Activated naive CD8-positive, alpha-beta T cell (primary cell): Measurements from ENCODE around the gene MS4A14.
"Not testable (repeated sequence)": the region's sequence is repeated elsewhere in the genome, so short reads cannot be mapped to it uniquely, and the experiment has no call there.

ENCODE experiments used
- H3K27ac Mint-ChIP-seq: one replicate; pipeline ENCODE4 v1.8.0; 2021; ENCODE audit warnings: mixed read lengths
- H3K27me3 Mint-ChIP-seq: one replicate; pipeline ENCODE4 v1.8.0; 2021; ENCODE audit warnings: mixed read lengths
- H3K36me3 Mint-ChIP-seq: one replicate; pipeline ENCODE4 v1.8.0; 2021; ENCODE audit warnings: mixed read lengths
- H3K4me1 Mint-ChIP-seq: one replicate; pipeline ENCODE4 v1.8.0; 2021; ENCODE audit warnings: low read depth, mixed read lengths
- H3K4me3 Mint-ChIP-seq: one replicate; pipeline ENCODE4 v1.8.0; 2021; ENCODE audit warnings: mild to moderate bottlenecking, mixed read lengths
- H3K9me3 Mint-ChIP-seq: one replicate; pipeline ENCODE4 v1.8.0; 2021; ENCODE audit warnings: low read depth, mixed read lengths

MS4A14 gene

DNA sequence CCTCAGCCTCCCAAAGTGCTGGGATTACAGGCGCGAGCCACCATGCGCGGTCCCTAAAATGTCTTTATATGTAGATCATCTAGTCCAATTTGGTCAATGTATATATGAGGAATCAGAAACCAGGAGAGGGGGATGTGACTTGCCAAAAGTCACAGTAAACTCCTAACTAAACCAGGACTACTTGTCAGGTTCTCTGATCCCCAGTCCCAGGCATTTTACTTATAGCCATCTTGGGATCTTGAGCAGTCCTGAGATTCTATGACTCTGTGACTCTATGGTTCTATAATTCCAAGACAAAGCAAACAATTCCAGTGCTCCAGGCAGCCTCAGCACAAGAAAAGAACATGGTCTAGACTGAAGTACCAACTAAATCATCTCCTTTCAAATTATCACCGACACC, 33.0 kb downstream of the MS4A14 start, which contains the start of gene MS4A5:
Gene MS4A5 (plus strand): TSS at position 301 of the 400 bp plus-strand sequence. CDS start 103 bp downstream, outside the sequence.
- H3K27ac Mint-ChIP-seq = no peak within 1 kb of the TSS
- H3K4me1 Mint-ChIP-seq = no peaks in the 10 kb centered on the region
- H3K9me3 Mint-ChIP-seq = no peaks in the 10 kb centered on the region
- no peaks in the 10 kb centered on the region for H3K36me3 Mint-ChIP-seq
- no peak within 1 kb of the TSS for H3K4me3 Mint-ChIP-seq
- H3K27me3 Mint-ChIP-seq = peaks cover 6% of the 10 kb centered on the region

DNA sequence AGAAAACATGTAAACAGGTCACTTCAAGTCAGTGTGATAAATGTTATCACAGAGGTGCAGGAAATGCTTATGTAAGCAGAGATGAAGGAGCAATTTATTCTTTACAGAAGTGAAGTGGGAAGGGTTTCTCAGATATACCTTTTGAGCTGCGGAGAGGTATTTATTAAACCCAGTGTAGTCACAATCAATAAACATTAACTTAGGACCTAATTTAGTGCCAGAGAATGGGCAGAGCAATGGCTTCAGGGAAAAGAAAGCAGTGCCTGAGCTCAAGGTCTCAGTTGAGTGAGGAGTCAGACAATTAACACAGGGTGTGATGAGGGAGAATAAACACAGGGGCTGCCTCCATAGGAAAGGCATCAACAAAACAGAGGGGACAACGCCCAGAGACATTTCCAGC, 35.0 kb downstream of the MS4A14 start:
- Mint-ChIP-seq H3K27ac (no peak overlapping the region), H3K36me3 (no peaks in the 10 kb centered on the region), H3K27me3 (peaks cover 2% of the 10 kb centered on the region), H3K4me3 (no peak overlapping the region), H3K9me3 (no peaks in the 10 kb centered on the region), H3K4me1 (no peaks in the 10 kb centered on the region)

DNA sequence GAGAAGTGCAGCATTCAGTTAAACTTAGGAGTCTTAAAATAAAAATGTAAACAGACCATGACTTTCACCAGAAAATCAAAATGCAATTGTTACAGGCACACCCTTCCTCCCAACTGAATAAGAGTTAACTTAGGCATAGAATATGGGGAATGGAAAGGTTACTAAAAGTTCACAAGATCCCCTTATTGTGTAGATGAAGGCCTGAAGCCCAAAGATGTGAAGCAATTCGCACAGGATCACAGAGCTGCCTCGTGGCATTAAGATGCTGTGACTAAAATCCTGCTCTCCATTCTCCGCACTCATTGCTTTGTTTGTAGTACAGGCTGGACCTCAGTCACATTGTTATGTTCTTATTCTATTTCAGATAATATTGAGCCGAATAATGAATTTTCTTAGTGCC, 37.1 kb downstream of the MS4A14 start:
- H3K9me3 Mint-ChIP-seq = no peaks in the 10 kb centered on the region

DNA sequence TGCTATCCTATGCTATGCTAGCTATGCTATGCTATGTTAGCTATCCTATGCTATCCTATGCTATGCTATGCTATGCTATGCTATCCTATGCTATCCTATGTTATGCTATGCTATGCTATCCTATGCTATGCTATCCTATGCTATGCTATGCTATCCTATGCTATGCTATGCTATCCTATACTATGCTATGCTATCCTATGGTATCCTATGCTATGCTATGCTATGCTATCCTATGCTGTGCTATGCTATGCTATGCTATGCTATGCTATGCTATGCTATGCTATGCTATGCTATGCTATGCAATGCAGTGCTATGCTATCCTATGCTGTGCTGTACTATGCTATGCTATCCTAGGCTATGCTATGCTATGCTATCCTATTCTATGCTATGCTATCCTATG, 50.8 kb downstream of the MS4A14 start:
- Mint-ChIP-seq H3K27ac (no peak overlapping the region), H3K9me3 (no peaks in the 10 kb centered on the region), H3K36me3 (no peaks in the 10 kb centered on the region), H3K4me3 (peak overlapping the region; percentile 81), H3K27me3 (no peaks in the 10 kb centered on the region), H3K4me1 (peaks cover 18% of the 10 kb centered on the region)

More for the DNA sequence above, 37.1 kb downstream of the MS4A14 start:
- no peak overlapping the region for H3K4me3 Mint-ChIP-seq
- no peak overlapping the region for H3K27ac Mint-ChIP-seq
- H3K27me3 Mint-ChIP-seq = peaks cover 2% of the 10 kb centered on the region
- no peaks in the 10 kb centered on the region for H3K36me3 Mint-ChIP-seq
- H3K4me1 Mint-ChIP-seq = no peaks in the 10 kb centered on the region

DNA sequence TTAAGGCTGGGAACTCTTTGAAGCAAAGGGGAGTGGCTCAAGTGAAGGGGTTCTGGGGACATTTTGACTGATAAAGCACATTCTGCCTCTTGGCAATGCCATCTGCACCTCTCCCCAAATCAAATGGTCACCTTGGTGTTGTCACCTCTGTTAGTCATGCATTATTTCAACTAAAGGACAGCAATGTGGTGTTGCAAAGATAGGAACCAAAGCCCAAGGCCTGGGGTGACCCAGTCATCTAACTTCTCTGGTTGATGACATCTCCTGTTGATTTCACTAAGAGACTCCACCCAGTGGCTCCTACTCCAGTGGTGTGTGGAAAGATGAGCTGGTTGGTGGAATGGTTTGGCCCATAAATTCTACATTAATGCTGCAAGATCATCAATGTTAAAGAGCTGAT, 51.6 kb downstream of the MS4A14 start:
- no peaks in the 10 kb centered on the region for H3K36me3 Mint-ChIP-seq
- no peak overlapping the region for H3K4me3 Mint-ChIP-seq
- no peak overlapping the region for H3K27ac Mint-ChIP-seq
- peaks cover 18% of the 10 kb centered on the region for H3K4me1 Mint-ChIP-seq
- H3K27me3 Mint-ChIP-seq = no peaks in the 10 kb centered on the region
- no peaks in the 10 kb centered on the region for H3K9me3 Mint-ChIP-seq

DNA sequence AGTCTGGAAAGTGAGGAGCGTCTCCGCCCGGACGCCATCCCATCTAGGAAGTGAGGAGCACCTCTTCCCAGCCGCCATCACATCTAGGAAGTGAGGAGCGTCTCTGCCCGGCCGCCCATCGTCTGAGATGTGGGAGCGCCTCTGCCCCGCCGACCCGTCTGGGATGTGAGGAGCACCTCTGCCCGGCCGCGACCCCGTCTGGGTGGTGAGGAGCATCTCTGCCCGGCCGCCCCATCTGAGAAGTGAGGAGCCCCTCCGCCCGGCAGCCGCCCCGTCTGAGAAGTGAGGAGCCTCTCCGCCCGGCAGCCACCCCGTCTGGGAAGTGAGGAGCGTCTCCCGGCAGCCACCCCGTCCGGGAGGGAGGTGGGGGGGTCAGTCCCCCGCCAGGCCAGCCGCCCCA, 54.9 kb downstream of the MS4A14 start:
- H3K4me3 Mint-ChIP-seq, H3K36me3 Mint-ChIP-seq, H3K27ac Mint-ChIP-seq, H3K27me3 Mint-ChIP-seq, H3K9me3 Mint-ChIP-seq: not testable (repeated sequence)
- H3K4me1 Mint-ChIP-seq = peaks cover 11% of the 10 kb centered on the region

DNA sequence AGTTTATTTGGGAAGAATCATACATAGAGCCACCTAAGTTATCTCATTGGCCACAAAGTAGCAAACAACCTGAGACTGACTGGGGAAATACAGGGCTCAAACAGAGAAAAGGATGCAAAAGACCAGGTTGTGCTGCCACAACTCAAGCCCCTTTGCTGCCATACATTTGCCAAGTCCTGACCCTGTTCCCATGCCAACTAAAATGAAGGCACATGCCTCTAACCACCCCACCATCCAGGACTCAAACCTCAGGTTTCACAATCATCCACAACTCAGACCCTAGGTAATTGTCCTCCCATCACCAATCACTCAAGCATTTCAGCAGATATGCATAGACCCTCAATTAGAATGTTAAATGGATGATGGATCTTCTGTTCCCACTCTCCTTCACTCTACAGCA, 58.0 kb downstream of the MS4A14 start:
- Mint-ChIP-seq H3K4me3 (no peak overlapping the region), H3K27me3 (peaks cover 12% of the 10 kb centered on the region), H3K4me1 (no peaks in the 10 kb centered on the region), H3K36me3 (no peaks in the 10 kb centered on the region), H3K9me3 (no peaks in the 10 kb centered on the region), H3K27ac (no peak overlapping the region)

DNA sequence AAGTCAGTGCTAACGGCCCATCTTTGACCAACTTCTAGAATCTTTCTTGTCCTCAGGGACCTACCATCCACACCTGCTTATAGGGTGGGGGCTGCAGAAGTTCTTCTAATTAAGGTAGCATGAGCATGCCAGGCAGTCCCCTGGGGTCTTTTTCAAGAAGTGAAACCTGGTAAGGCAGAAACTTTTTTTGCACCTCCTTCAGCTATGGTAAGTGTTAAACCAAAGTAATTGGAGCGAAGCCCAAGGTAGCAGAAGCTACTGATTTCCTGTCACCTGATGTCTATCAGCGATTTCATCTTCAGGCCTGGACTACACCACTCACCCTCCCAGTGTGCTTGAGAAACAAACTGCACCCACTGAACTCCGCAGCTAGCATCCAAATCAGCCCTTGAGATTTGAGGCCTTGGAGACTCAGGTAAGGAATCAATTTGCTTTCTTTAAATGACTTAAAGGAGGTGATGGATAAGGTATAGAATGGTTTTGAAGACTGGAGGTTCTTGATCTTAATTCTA, 59.3 kb downstream of the MS4A14 start, which contains the start of gene MS4A1:
Gene MS4A1 (plus strand): TSS at position 317 of the 512 bp plus-strand sequence. CDS start 6,528 bp downstream, outside the sequence.
- H3K9me3 Mint-ChIP-seq = no peaks in the 10 kb centered on the region

DNA sequence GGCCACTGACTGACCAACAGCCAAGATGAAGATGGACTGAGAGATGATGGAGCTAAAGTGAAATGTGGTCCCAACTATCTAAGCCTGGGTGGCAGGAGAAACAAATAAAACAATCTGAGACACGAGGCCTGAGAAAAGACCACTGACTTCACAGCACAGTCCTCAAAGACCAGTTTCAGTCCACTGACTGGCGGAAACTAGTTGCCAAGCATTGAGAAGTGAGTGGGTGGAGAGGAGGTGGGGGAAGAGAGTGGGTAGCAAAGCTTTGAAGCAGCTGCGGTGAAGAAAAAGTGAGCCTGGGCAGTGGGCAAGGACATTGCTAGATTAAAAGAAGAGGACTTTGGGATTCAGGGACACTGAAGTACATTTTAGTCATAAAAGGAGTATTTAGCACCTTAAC, 61.3 kb downstream of the MS4A14 start:
- Mint-ChIP-seq H3K9me3 (no peaks in the 10 kb centered on the region), H3K36me3 (no peaks in the 10 kb centered on the region), H3K4me1 (no peaks in the 10 kb centered on the region), H3K4me3 (no peak overlapping the region), H3K27me3 (peaks cover 12% of the 10 kb centered on the region), H3K27ac (no peak overlapping the region)

More for the DNA sequence above, 59.3 kb downstream of the MS4A14 start, which contains the start of gene MS4A1:
- peaks cover 12% of the 10 kb centered on the region for H3K27me3 Mint-ChIP-seq
- no peak within 1 kb of the TSS for H3K4me3 Mint-ChIP-seq
- H3K27ac Mint-ChIP-seq = no peak within 1 kb of the TSS
- H3K36me3 Mint-ChIP-seq = no peaks in the 10 kb centered on the region
- H3K4me1 Mint-ChIP-seq = no peaks in the 10 kb centered on the region

DNA sequence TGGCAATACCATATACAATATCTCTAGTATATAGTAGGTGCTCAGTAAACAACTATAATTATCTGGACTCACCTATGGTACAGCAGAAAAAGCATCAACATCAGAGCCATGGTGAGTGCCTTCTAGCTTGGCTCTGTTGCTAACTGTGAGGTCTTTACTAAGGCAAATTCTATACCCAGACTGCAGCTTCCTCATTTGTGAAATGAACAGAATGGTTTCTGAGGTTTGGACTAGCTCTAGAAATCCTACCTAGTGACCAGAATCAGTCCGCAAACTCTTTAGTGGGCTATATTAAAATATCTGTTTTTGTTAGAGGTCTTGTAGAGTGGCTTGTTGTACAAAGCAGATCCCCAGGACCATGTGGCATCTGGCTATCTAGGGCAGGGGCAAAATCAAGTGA, 63.1 kb downstream of the MS4A14 start:
- H3K27me3 Mint-ChIP-seq = peaks cover 12% of the 10 kb centered on the region
- no peak overlapping the region for H3K4me3 Mint-ChIP-seq
- no peaks in the 10 kb centered on the region for H3K36me3 Mint-ChIP-seq
- H3K27ac Mint-ChIP-seq = no peak overlapping the region
- no peaks in the 10 kb centered on the region for H3K4me1 Mint-ChIP-seq
- H3K9me3 Mint-ChIP-seq = no peaks in the 10 kb centered on the region
